GM12878 (cell line): Measurements from ENCODE around the gene FGD4. TPM values are rescaled to one million over a fixed set of nuclear protein-coding genes. Genes with fewer than 3 reads are reported as not detected.

Experiments
- ATAC-seq: fragments of 200-7000 bp; cut with Tn5 transposase; 3 replicates; pipeline ENCODE4 v1.9.1; 2020; ENCODE audit warnings: mild to moderate bottlenecking, moderate library complexity
- BruUV-seq: library from RNA; stranded (reverse); fragments of 400-500 nt; replicated peaks from 2 replicates; lab custom pipeline; 2021; lab: Mats Ljungman, UMichigan
- CTCF ChIA-PET: fragments of 300-600 bp; sonication (Branson Sonifier 250); formaldehyde crosslinking; extraction: SDS; loops from one replicate; lab custom pipeline; 2021; ENCODE audit warnings: inconsistent platforms; lab: Yijun Ruan, JAX
- POLR2A ChIA-PET: fragments of 350-600 bp; formaldehyde crosslinking; extraction: SDS; loops from one replicate; lab custom pipeline; 2021; ENCODE audit warnings: inconsistent platforms; lab: Charles Lee
- RAD21 ChIA-PET: fragments of 300-600 bp; sonication (Branson Sonifier 250); formaldehyde crosslinking; loops from one replicate; lab custom pipeline; 2023; ENCODE audit warnings: antibody characterized with exemption; ENCODE audit not compliant: unreplicated experiment; lab: Charles Lee
- SMC1A ChIA-PET: fragments of 300-600 bp; sonication (Branson Sonifier 250); formaldehyde crosslinking; loops from one replicate; lab custom pipeline; 2023; ENCODE audit not compliant: unreplicated experiment, uncharacterized antibody; lab: Charles Lee
- DNase-seq: peaks from one replicate; pipeline ENCODE4 v3.0.0-alpha.2; 2011; ENCODE audit warnings: low read depth, low spot score
- FAIRE-seq: peaks from 3 replicates; lab custom pipeline; 2011; peaks lifted over from hg19 to GRCh38; lab: Jason Lieb, UNC
- H2AFZ ChIP-seq: 2 replicates; pipeline ENCODE4 v1.6.0; 2011; ENCODE audit warnings: low read depth, low read length, control low read depth; ENCODE audit not compliant: control insufficient read depth
- H3K27ac ChIP-seq: 2 replicates; pipeline ENCODE4 v1.5.1; 2011; ENCODE audit warnings: control low read depth; ENCODE audit not compliant: control insufficient read depth, insufficient read depth
- H3K27me3 ChIP-seq, 2 experiments: replicated peaks in 1 of 2; 2 replicates each; pipeline versions ENCODE4 v1.6.0 to v1.6.1; 2011; ENCODE audit warnings: low read length in 1 of 2; ENCODE audit not compliant: control insufficient read depth in 2 of 2, insufficient read depth in 2 of 2
- H3K36me3 ChIP-seq, 2 experiments: 2 replicates each; pipeline ENCODE4 v1.5.1; 2011; ENCODE audit warnings: low read length in 1 of 2; ENCODE audit not compliant: control insufficient read depth in 2 of 2, insufficient read depth in 2 of 2
- H3K4me1 ChIP-seq: 2 replicates; pipeline ENCODE4 v1.6.1; 2011; ENCODE audit warnings: mild to moderate bottlenecking, low read length, moderate library complexity, mixed read lengths; ENCODE audit not compliant: control insufficient read depth, insufficient read depth
- H3K4me2 ChIP-seq: 2 replicates; pipeline ENCODE4 v1.6.0; 2011; ENCODE audit warnings: control low read depth; ENCODE audit not compliant: control insufficient read depth, insufficient read depth
- H3K4me3 ChIP-seq: fragments of 200-600 bp; sonication (generic); 2 replicates; pipeline ENCODE4 v1.5.1; 2016
- H3K79me2 ChIP-seq: 2 replicates; pipeline ENCODE4 v1.6.0; 2011; ENCODE audit warnings: low read length; ENCODE audit not compliant: control insufficient read depth, insufficient read depth
- H3K9ac ChIP-seq: 2 replicates; pipeline ENCODE4 v1.8.0; 2011; ENCODE audit warnings: low read length, control low read depth, mixed read lengths; ENCODE audit not compliant: control insufficient read depth, insufficient read depth
- H3K9me3 ChIP-seq: replicated peaks from 3 replicates; pipeline ENCODE4 v1.5.1; 2011; ENCODE audit warnings: mild to moderate bottlenecking, low read length; ENCODE audit not compliant: control insufficient read depth, insufficient read depth
- H4K20me1 ChIP-seq: 2 replicates; pipeline ENCODE4 v1.6.0; 2011; ENCODE audit not compliant: control insufficient read depth, insufficient read depth
- BHLHE40 ChIP-seq, 2 experiments: fragments of 450-650 bp in 1 of 2; IDR thresholded peaks; 2 replicates each; pipeline ENCODE4 v1.6.1; 2011 to 2017; ENCODE audit warnings: low read depth in 2 of 2, borderline replicate concordance in 1 of 2, improper control_type of control experiment in 1 of 2, low read length in 1 of 2, mild to moderate bottlenecking in 1 of 2
- SMC3 ChIP-seq: IDR thresholded peaks from 2 replicates; pipeline ENCODE4 v1.6.1; 2011; ENCODE audit warnings: low read length, improper control_type of control experiment, borderline replicate concordance
- YBX1 ChIP-seq: fragments of 450-650 bp; IDR thresholded peaks from 2 replicates; pipeline ENCODE4 v1.6.1; 2016; ENCODE audit warnings: antibody characterized with exemption
- in situ Hi-C: fragments of 300-500 bp; cut with MboI; formaldehyde crosslinking; loops from 9 replicates; pipeline ENCODE4 v1.14.3; 2018; ENCODE audit warnings: mixed read lengths
- intact Hi-C: fragments of 100-400 bp; cut with micrococcal nuclease; formaldehyde crosslinking; loops from one replicate; pipeline ENCODE4 v1.14.2; 2022; ENCODE audit not compliant: unreplicated experiment
- polyA plus RNA-seq, 11 experiments: library from polyadenylated mRNA; depleted of rRNA in 4 of 11; unstranded in 6 of 11; stranded (reverse) in 5 of 11; fragments of >200 nt; fragmentation: Nextera tagmentation in 4 of 11; fragmentation: Illumina TruSeq in 1 of 11; extraction: Ambion mirVana in 4 of 11; extraction: Trizol in 1 of 11; gene quantifications; 1 replicate in 1 of 11; 2 replicates in 10 of 11; pipeline versions ENCODE4 v1.2.1 to v1.2.3, GENCODE V29; 2011 to 2016; ENCODE audit warnings: inconsistent platforms in 2 of 11, missing spikeins in 2 of 11, low read depth in 1 of 11
- total RNA-seq, 4 experiments: library from RNA; depleted of rRNA in 3 of 4; stranded (reverse); fragments of >200 nt in 3 of 4; fragmentation: Illumina TruSeq in 1 of 4; extraction: Trizol in 1 of 4; gene quantifications; 2 replicates each; pipeline versions ENCODE4 v1.2.1 to v1.2.3, GENCODE V29; 2013 to 2021
- TF ChIP-seq, protein P1 (sequence below): fragments of 450-650 bp; IDR thresholded peaks from 2 replicates; pipeline ENCODE4 v1.6.1; 2017; ENCODE audit warnings: mild to moderate bottlenecking, moderate library complexity
- TF ChIP-seq, protein P2 (sequence below): fragments of 450-650 bp; IDR thresholded peaks from 2 replicates; pipeline ENCODE4 v1.6.1; 2017; ENCODE audit warnings: mild to moderate bottlenecking

FGD4 gene
- total and polyA plus RNA-seq, 10 of the 15 experiments (the other 5 are each of a cell fraction or from before 2014, with no cell fraction given), result 0.01 to 0.18 (median 0.08) TPM; not detected in 3

DNA sequence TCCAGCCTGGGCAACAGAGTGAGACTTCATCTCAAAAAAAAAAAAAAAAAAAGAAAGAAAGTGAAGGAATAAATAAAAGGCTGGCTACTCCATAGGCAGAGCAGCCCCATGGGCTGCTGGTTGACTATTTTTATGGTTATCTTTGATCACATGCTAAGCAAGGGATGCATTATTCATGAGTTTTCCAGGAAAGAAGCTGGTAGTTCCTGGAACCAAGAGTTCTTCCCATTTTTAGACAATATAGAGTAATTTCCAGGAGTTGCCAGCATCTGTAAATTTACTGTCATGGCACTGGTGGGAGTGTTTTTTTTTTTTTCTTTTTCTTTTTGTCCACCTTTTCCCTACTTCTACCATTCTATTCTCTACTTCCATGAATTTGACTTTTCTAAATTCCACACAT, 24.2 kb downstream of the FGD4 start:
- ATAC-seq (no peak), DNase-seq (no peak)
- H3K27me3 ChIP-seq, result no peaks in the 10 kb centered on the region
- intact Hi-C loops, result no loop called here
- no peak overlapping the region for H3K9ac ChIP-seq
- no peak overlapping the region for H3K27ac ChIP-seq
- RAD21 ChIA-PET, result no interaction called here
- H4K20me1 ChIP-seq, result no peaks in the 10 kb centered on the region
- CTCF ChIA-PET, result no interaction called here
- POLR2A ChIA-PET, result interaction anchor here (0.7 kb wide), 1 partner anchor 26 kb away, joined by 3 read pairs; no protein-coding TSS in a partner anchor
- TF ChIP-seq, protein P1, sequence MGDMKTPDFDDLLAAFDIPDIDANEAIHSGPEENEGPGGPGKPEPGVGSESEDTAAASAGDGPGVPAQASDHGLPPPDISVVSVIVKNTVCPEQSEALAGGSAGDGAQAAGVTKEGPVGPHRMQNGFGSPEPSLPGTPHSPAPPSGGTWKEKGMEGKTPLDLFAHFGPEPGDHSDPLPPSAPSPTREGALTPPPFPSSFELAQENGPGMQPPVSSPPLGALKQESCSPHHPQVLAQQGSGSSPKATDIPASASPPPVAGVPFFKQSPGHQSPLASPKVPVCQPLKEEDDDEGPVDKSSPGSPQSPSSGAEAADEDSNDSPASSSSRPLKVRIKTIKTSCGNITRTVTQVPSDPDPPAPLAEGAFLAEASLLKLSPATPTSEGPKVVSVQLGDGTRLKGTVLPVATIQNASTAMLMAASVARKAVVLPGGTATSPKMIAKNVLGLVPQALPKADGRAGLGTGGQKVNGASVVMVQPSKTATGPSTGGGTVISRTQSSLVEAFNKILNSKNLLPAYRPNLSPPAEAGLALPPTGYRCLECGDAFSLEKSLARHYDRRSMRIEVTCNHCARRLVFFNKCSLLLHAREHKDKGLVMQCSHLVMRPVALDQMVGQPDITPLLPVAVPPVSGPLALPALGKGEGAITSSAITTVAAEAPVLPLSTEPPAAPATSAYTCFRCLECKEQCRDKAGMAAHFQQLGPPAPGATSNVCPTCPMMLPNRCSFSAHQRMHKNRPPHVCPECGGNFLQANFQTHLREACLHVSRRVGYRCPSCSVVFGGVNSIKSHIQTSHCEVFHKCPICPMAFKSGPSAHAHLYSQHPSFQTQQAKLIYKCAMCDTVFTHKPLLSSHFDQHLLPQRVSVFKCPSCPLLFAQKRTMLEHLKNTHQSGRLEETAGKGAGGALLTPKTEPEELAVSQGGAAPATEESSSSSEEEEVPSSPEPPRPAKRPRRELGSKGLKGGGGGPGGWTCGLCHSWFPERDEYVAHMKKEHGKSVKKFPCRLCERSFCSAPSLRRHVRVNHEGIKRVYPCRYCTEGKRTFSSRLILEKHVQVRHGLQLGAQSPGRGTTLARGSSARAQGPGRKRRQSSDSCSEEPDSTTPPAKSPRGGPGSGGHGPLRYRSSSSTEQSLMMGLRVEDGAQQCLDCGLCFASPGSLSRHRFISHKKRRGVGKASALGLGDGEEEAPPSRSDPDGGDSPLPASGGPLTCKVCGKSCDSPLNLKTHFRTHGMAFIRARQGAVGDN, result no peak
- TF ChIP-seq SMC3 (no peak), YBX1 (no peak), BHLHE40 (IDR thresholded peaks at IDR 0.05; ENCODE audit: borderline replicate concordance in 1 of 2, low read depth in 2 of 2, low read length in 1 of 2) (no peak)
- TF ChIP-seq, protein P2, sequence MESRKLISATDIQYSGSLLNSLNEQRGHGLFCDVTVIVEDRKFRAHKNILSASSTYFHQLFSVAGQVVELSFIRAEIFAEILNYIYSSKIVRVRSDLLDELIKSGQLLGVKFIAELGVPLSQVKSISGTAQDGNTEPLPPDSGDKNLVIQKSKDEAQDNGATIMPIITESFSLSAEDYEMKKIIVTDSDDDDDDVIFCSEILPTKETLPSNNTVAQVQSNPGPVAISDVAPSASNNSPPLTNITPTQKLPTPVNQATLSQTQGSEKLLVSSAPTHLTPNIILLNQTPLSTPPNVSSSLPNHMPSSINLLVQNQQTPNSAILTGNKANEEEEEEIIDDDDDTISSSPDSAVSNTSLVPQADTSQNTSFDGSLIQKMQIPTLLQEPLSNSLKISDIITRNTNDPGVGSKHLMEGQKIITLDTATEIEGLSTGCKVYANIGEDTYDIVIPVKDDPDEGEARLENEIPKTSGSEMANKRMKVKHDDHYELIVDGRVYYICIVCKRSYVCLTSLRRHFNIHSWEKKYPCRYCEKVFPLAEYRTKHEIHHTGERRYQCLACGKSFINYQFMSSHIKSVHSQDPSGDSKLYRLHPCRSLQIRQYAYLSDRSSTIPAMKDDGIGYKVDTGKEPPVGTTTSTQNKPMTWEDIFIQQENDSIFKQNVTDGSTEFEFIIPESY, result no peak
- TF ChIP-seq, all 136 proteins: peak for 0
- Histone ChIP-seq H3K36me3 (no peaks in the 10 kb centered on the region), H3K79me2 (no peaks in the 10 kb centered on the region), H3K4me1 (no peaks in the 10 kb centered on the region), H3K4me3 (no peak overlapping the region), H3K9me3 (no peaks in the 10 kb centered on the region), H3K4me2 (no peak overlapping the region), H2AFZ (no peak overlapping the region)
- BruUV-seq, result no TSS peak
- SMC1A ChIA-PET, result interaction anchor here (0.6 kb wide), 1 partner anchor 1076 kb away, joined by 3 read pairs; no protein-coding TSS in a partner anchor
- no peak for FAIRE-seq
- in situ Hi-C loops, result no loop called here
